ENCODE data around the gene DMC1.

The DMC1 gene

GRCh38 chr22:38549101-38549894 is 20.7 kb downstream of the DMC1 start:
- Histone ChIP-seq H3K9ac (ENCODE audit: low read length) (no peak overlapping the region), H3K27me3 (ENCODE audit: low read depth, low read length) (no peaks in the 10 kb centered on the region), H2AFZ (ENCODE audit: low read depth, low read length) (no peak overlapping the region), H3K27ac (ENCODE audit: low read length) (no peak overlapping the region), H3K79me2 (ENCODE audit: low read length) (no peaks in the 10 kb centered on the region), H3K4me1 (ENCODE audit: low read length) (peaks cover 8% of the 10 kb centered on the region), H4K20me1 (ENCODE audit: insufficient read depth, low read length) (no peaks in the 10 kb centered on the region), H3K4me2 (ENCODE audit: low read length) (no peak overlapping the region), H3K9me3 (ENCODE audit: insufficient read depth, low read length) (no peaks in the 10 kb centered on the region), H3K36me3 (replicated peaks; ENCODE audit: low read depth, low read length) (peaks cover 16% of the 10 kb centered on the region), H3K4me3 (ENCODE audit: low read length) (no peak overlapping the region)
- TF ChIP-seq CTCF (IDR thresholded peaks at IDR 0.05; ENCODE audit: low read depth, low read length) (no peak), EZH2phosphoT487 (IDR thresholded peaks at IDR 0.05; ENCODE audit: low read depth) (no peak)

- Histone ChIP-seq H3K36me3 (replicated peaks; ENCODE audit: low read depth, low read length) (peaks cover 12% of the 10 kb centered on the region), H3K4me1 (ENCODE audit: low read length) (no peaks in the 10 kb centered on the region), H3K27me3 (ENCODE audit: low read depth, low read length) (no peaks in the 10 kb centered on the region), H3K4me3 (ENCODE audit: low read length) (no peak overlapping the region), H3K79me2 (ENCODE audit: low read length) (no peaks in the 10 kb centered on the region), H3K4me2 (ENCODE audit: low read length) (no peak overlapping the region), H3K27ac (ENCODE audit: low read length) (no peak overlapping the region), H3K9ac (ENCODE audit: low read length) (no peak overlapping the region), H2AFZ (ENCODE audit: low read depth, low read length) (no peak overlapping the region), H3K9me3 (ENCODE audit: insufficient read depth, low read length) (peaks cover 5% of the 10 kb centered on the region; the same call in 1 of the 2 replicates), H4K20me1 (ENCODE audit: insufficient read depth, low read length) (no peaks in the 10 kb centered on the region)
- TF ChIP-seq EZH2phosphoT487 (IDR thresholded peaks at IDR 0.05; ENCODE audit: low read depth) (no peak), CTCF (IDR thresholded peaks at IDR 0.05; ENCODE audit: low read depth, low read length) (no peak)
These were observed 29.3 kb downstream of the DMC1 start for GRCh38 chr22:38540701-38541100.

- Histone ChIP-seq H3K4me2 (ENCODE audit: low read length) (0 out of 2 replicates have a peak overlapping the region, but pooled peaks have one; percentile 2), H3K79me2 (ENCODE audit: low read length) (no peaks in the 10 kb centered on the region), H3K9ac (ENCODE audit: low read length) (no peak overlapping the region), H3K4me3 (ENCODE audit: low read length) (no peak overlapping the region), H3K9me3 (ENCODE audit: insufficient read depth, low read length) (no peaks in the 10 kb centered on the region), H3K27me3 (ENCODE audit: low read depth, low read length) (no peaks in the 10 kb centered on the region), H2AFZ (ENCODE audit: low read depth, low read length) (no peak overlapping the region), H3K4me1 (ENCODE audit: low read length) (peaks cover 5% of the 10 kb centered on the region), H4K20me1 (ENCODE audit: insufficient read depth, low read length) (no peaks in the 10 kb centered on the region), H3K36me3 (replicated peaks; ENCODE audit: low read depth, low read length) (no peaks in the 10 kb centered on the region), H3K27ac (ENCODE audit: low read length) (no peak overlapping the region)
- TF ChIP-seq EZH2phosphoT487 (IDR thresholded peaks at IDR 0.05; ENCODE audit: low read depth) (no peak), CTCF (IDR thresholded peaks at IDR 0.05; ENCODE audit: low read depth, low read length) (no peak)
These were observed 38.6 kb downstream of the DMC1 start for GRCh38 chr22:38531251-38531938.

GRCh38 chr22:38524429-38524828 is 45.6 kb downstream of the DMC1 start:
- no peaks in the 10 kb centered on the region for H3K36me3 ChIP-seq (replicated peaks; ENCODE audit: low read depth, low read length)
- H3K9ac ChIP-seq (ENCODE audit: low read length), result no peak overlapping the region
- no peaks in the 10 kb centered on the region for H3K4me1 ChIP-seq (ENCODE audit: low read length)
- no peak for TF ChIP-seq EZH2phosphoT487 (IDR thresholded peaks at IDR 0.05; ENCODE audit: low read depth)
- no peak for TF ChIP-seq CTCF (IDR thresholded peaks at IDR 0.05; ENCODE audit: low read depth, low read length)
- no peak overlapping the region for H3K4me2 ChIP-seq (ENCODE audit: low read length)
- H3K27me3 ChIP-seq (ENCODE audit: low read depth, low read length), result no peaks in the 10 kb centered on the region
- H4K20me1 ChIP-seq (ENCODE audit: insufficient read depth, low read length), result no peaks in the 10 kb centered on the region
- H3K9me3 ChIP-seq (ENCODE audit: insufficient read depth, low read length), result no peaks in the 10 kb centered on the region
- H3K27ac ChIP-seq (ENCODE audit: low read length), result no peak overlapping the region
- no peak overlapping the region for H2AFZ ChIP-seq (ENCODE audit: low read depth, low read length)
- no peak overlapping the region for H3K4me3 ChIP-seq (ENCODE audit: low read length)
- no peaks in the 10 kb centered on the region for H3K79me2 ChIP-seq (ENCODE audit: low read length)
